Myocyte (in vitro differentiated cells): ENCODE results near the gene ACTR3C. TPM values are rescaled to one million over a fixed set of nuclear protein-coding genes. Genes with fewer than 3 reads are reported as not detected.
"Not testable (repeated sequence)": the region's sequence is repeated elsewhere in the genome, so short reads cannot be mapped to it uniquely, and the experiment has no call there.

Experiments used
- DNase-seq: peaks from one replicate; pipeline ENCODE4 v3.0.0-alpha.2; 2012; ENCODE audit warnings: low read depth
- total RNA-seq: library from RNA; depleted of rRNA; stranded (reverse); fragments of >200 nt; gene quantifications from 2 replicates; pipeline ENCODE4 v1.2.3, GENCODE V29; 2014

Gene ACTR3C
- total RNA-seq, 1 donor from 2014 or later = 0.32 TPM

GRCh38 chr7:150283608-150284007, 39.7 kb downstream of the ACTR3C start:
- DNase-seq = not testable (repeated sequence)

DNA sequence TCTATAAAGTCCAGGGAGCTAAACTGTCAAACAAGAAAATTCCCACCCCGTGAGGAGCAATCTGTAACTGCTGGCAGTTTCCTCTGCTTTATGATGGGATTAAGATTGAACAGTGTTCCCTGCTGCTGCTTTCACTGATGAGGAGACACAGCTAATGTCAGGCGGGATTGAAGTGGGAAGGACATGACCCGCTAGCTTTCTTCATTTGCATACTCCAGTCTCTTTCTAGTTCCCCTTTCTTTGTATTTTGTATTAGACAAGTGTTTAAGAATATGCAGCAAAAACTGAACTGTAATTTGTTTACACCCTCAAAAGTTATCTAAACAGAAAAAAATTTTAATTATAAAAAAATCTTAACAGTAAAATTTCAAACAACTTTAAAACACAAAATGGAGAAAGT, 40.2 kb downstream of the ACTR3C start:
- not testable (repeated sequence) for DNase-seq

DNA sequence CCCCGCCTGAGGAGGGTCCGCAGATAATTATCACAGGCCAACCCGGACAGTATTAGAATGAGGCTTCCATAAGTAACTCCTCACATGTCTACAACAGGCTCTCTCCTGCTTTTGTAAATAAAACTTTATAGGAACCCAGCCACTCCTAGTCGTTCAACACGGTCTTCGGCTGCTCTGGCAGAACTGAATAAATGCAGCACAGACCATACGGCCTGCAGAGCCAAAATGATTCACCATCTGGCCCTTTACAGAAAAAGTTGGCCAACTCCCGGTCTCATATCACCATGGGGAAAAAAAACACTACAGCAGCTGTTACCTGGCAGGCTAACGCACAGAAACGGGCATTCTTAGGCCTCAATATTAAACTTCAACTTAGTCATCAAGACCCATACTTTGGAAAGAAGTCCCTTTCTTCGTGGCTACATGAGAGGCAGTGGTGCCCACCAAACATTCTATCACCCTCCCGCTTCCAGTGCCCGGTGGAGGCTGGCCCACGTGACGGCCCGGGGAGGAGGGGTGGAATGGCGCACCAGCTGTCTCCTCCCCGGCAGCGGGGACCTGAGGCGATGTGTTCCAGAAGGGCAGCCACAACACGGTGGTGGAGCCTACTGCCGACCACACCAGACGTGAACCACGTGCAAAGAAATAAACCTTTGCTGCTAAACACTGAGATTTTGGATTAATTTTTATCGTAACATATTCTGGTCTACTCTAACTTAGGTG, 41.5 kb downstream of the ACTR3C start:
- not testable (repeated sequence) for DNase-seq

GRCh38 chr7:150278383-150278782, 45.0 kb downstream of the ACTR3C start:
- not testable (repeated sequence) for DNase-seq

- DNase-seq = peak; percentile 54
Observed at GRCh38 chr7:150276132-150276695, 47.1 kb downstream of the ACTR3C start.

DNA sequence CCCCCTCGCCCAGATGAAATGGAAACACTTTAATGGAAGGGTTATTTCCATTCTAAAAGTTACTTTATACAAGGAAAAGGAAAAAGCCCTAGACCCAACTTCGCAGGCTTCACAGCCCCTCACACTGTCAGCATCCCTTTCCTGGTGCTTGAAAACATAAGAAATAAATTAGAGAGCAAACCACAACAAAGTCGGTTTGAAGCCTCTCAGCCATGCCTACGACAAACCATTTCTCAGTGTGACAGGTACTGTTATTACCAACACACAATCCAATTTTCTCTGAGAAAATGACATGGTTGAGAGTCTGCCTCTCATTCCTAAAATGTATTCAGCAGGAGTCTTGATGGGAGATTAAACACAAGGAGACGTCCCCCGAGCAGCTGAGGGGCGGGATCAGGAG, 51.4 kb downstream of the ACTR3C start:
- DNase-seq = not testable (repeated sequence)

- not testable (repeated sequence) for DNase-seq
Observed at GRCh38 chr7:150270101-150270824, 53.1 kb downstream of the ACTR3C start.

- DNase-seq = not testable (repeated sequence)
Observed at GRCh38 chr7:150268798-150269197, 54.5 kb downstream of the ACTR3C start.

DNA sequence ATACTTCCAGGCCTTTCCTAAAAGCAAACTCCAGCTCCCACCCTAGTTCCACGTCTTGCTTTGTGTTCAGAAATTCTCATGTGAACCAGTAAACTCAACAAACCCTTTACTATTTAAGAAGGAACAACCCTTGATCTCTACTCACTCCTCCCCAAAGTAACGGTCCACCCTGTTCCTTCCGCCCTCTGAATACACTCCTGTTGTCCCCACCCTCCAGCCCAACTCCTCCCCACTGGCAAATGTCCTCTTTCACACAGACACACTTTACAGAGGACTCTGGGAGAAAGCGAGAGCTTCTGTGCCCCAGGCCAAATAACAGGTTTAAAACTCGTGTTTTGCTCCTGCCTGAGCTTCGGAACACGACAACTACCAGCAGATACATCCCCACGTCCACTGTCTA, 55.1 kb downstream of the ACTR3C start:
- not testable (repeated sequence) for DNase-seq

- DNase-seq = peak; percentile 16
Observed at GRCh38 chr7:150266953-150267665, 56.2 kb downstream of the ACTR3C start.

- not testable (repeated sequence) for DNase-seq
Observed at GRCh38 chr7:150262656-150263055, 60.7 kb downstream of the ACTR3C start.

- not testable (repeated sequence) for DNase-seq
Observed at GRCh38 chr7:150247745-150248144, 75.6 kb downstream of the ACTR3C start.

- DNase-seq = not testable (repeated sequence)
Observed at GRCh38 chr7:150245208-150245607, 78.1 kb downstream of the ACTR3C start.

DNA sequence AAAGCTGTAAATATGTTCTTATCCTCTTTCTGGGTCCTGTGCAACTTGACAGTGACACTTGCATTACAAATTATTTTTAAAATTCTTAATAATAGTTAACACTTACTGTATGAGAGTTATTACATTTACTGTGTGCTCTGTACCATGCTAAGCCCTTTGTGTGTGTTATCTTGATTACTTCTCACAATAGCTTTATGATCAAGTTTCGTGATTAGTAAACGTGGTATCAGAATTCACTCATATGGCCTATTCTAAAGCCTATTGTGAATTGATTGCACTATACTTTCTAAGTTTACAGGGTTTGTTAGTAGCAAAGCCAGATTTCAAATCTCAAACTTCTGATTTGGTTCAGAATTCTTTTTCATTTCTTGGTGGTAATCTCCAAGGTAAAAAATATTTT, 80.4 kb downstream of the ACTR3C start:
- not testable (repeated sequence) for DNase-seq

DNA sequence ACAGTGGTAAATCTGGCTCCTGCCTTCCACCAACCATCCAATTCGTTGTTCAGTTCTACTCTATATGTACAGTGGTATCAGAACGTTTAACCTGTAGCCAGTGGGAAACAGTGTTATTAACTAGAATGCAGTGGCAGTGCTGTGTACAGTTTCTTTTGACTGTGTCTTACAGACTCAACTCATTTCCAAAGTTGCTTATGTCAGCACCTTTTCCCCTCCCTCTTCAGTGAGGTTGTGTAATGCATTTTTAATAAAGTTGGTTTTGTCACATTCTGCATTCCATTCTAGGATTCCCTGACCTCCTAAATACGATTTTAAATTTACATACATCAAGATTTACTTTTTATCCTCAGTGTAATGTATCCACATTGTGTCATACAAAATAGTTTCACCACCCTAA, 97.9 kb downstream of the ACTR3C start:
- DNase-seq = not testable (repeated sequence)

DNA sequence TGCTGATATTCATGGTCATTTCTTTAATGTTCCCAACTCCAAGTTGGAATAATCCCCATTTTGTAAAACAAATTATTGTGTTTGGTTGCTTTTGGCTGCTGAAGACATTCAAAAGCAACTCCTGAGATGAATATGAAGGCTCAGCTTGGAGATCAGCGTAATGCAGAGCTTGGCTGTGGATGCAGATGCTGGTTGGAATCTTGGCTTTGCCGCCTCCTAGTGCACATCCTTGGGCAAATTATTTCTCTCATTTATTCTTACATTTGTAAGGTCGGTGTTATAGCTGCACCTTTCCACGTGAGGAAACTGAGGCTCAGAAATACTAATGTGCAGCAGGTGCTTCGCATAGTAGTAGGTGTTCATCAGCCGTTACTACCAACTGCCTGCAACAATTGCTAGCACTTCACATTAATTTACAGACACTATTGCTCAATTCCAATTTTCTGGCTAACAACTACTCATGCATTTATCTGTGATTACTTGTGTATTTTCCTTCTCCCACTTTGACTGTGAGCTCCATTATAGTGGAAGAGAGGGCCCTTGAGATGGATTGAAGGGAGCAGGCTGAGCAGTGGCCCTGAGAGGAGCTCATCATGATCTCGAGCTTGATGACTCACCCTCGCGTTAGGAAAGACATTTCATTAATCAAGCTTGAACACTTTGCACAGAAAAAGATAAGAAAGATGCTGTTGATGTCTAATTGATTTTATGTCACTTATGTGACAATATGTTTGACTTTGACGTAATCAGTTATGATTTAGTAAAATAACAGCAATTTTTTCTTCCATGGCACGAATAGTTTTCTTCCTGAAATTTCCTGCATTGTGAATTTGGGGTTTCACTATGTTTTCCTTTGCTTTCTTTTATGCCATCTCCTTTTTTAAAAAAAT, 101.0 kb downstream of the ACTR3C start:
- peak; percentile 9 for DNase-seq

GRCh38 chr7:150220673-150221181, 102.6 kb downstream of the ACTR3C start:
- not testable (repeated sequence) for DNase-seq

- not testable (repeated sequence) for DNase-seq
Observed at GRCh38 chr7:150219941-150220658, 103.2 kb downstream of the ACTR3C start.

- not testable (repeated sequence) for DNase-seq
Observed at GRCh38 chr7:150206848-150207247, 116.5 kb downstream of the ACTR3C start.
